Type B pancreatic cell (in vitro differentiated cells): ENCODE data around the gene ANKS1B. TPM values are rescaled to one million over a fixed set of nuclear protein-coding genes. Genes with fewer than 3 reads are reported as not detected.

Experiments used
- DNase-seq: peaks from one replicate; pipeline ENCODE4 v3.0.0; 2021; ENCODE audit warnings: mixed read lengths; ENCODE audit not compliant: unreplicated experiment; ENCODE audit errors: extremely low spot score
- H3K27ac Mint-ChIP-seq: 2 replicates; pipeline ENCODE4 v1.8.0; 2021; ENCODE audit warnings: mild to moderate bottlenecking, mixed read lengths
- H3K27me3 Mint-ChIP-seq: 2 replicates; pipeline ENCODE4 v1.8.0; 2021; ENCODE audit warnings: mixed read lengths
- H3K36me3 Mint-ChIP-seq: 2 replicates; pipeline ENCODE4 v1.8.0; 2021; ENCODE audit warnings: mixed read lengths
- H3K4me1 Mint-ChIP-seq: one replicate; pipeline ENCODE4 v1.8.0; 2021; ENCODE audit warnings: mixed read lengths; ENCODE audit not compliant: unreplicated experiment
- H3K4me3 Mint-ChIP-seq: 2 replicates; pipeline ENCODE4 v1.8.0; 2021; ENCODE audit warnings: mild to moderate bottlenecking, mixed read lengths
- H3K9me3 Mint-ChIP-seq: 2 replicates; pipeline ENCODE4 v1.8.0; 2021; ENCODE audit warnings: mixed read lengths
- CTCF ChIP-seq: fragments of 200-600 bp; sonication (generic); conservative IDR thresholded peaks from 2 replicates; pipeline ENCODE4 v1.5.0; 2021; ENCODE audit warnings: antibody characterized with exemption, mild to moderate bottlenecking
- total RNA-seq: library from RNA; stranded (reverse); gene quantifications from 2 replicates; pipeline ENCODE4 v1.2.1, GENCODE V29; 2021; ENCODE audit warnings: low replicate concordance

The ANKS1B gene
- total RNA-seq, 1 donor from 2014 or later = 4.7 TPM

- H3K27me3 Mint-ChIP-seq = peaks cover 7% of the 10 kb centered on the region
- H3K36me3 Mint-ChIP-seq = no peaks in the 10 kb centered on the region
- no peak for DNase-seq
- H3K4me3 Mint-ChIP-seq = no peak overlapping the region
- no peaks in the 10 kb centered on the region for H3K9me3 Mint-ChIP-seq
- no peak for TF ChIP-seq CTCF
- no peak overlapping the region for H3K27ac Mint-ChIP-seq
- H3K4me1 Mint-ChIP-seq = no peaks in the 10 kb centered on the region
Observed at GRCh38 chr12:98916106-98916505, 1068.6 kb downstream of the ANKS1B start.

GRCh38 chr12:98912401-98912974 is 1072.2 kb downstream of the ANKS1B start:
- no peak overlapping the region for H3K4me3 Mint-ChIP-seq
- H3K27ac Mint-ChIP-seq = no peak overlapping the region
- no peaks in the 10 kb centered on the region for H3K36me3 Mint-ChIP-seq
- TF ChIP-seq CTCF = no peak
- H3K9me3 Mint-ChIP-seq = no peaks in the 10 kb centered on the region
- H3K27me3 Mint-ChIP-seq = peaks cover 3% of the 10 kb centered on the region
- no peaks in the 10 kb centered on the region for H3K4me1 Mint-ChIP-seq
- DNase-seq = no peak

GRCh38 chr12:98911396-98911795 is 1073.3 kb downstream of the ANKS1B start:
- Mint-ChIP-seq H3K4me3 (no peak overlapping the region), H3K4me1 (no peaks in the 10 kb centered on the region), H3K27ac (no peak overlapping the region), H3K9me3 (no peaks in the 10 kb centered on the region), H3K27me3 (peaks cover 3% of the 10 kb centered on the region), H3K36me3 (no peaks in the 10 kb centered on the region)
- no peak for DNase-seq
- no peak for TF ChIP-seq CTCF

GRCh38 chr12:98909746-98910145 is 1075.0 kb downstream of the ANKS1B start:
- TF ChIP-seq CTCF = no peak
- no peaks in the 10 kb centered on the region for H3K4me1 Mint-ChIP-seq
- H3K36me3 Mint-ChIP-seq = no peaks in the 10 kb centered on the region
- H3K27ac Mint-ChIP-seq = no peak overlapping the region
- no peak overlapping the region for H3K4me3 Mint-ChIP-seq
- H3K9me3 Mint-ChIP-seq = no peaks in the 10 kb centered on the region
- H3K27me3 Mint-ChIP-seq = peaks cover 3% of the 10 kb centered on the region
- no peak for DNase-seq

GRCh38 chr12:98908866-98909265 is 1075.9 kb downstream of the ANKS1B start:
- DNase-seq = no peak
- Mint-ChIP-seq H3K27ac (no peak overlapping the region), H3K27me3 (peaks cover 7% of the 10 kb centered on the region), H3K4me3 (no peak overlapping the region), H3K9me3 (no peaks in the 10 kb centered on the region), H3K36me3 (no peaks in the 10 kb centered on the region), H3K4me1 (no peaks in the 10 kb centered on the region)
- TF ChIP-seq CTCF = no peak

GRCh38 chr12:98903875-98904274 is 1080.9 kb downstream of the ANKS1B start:
- TF ChIP-seq CTCF = no peak
- no peaks in the 10 kb centered on the region for H3K9me3 Mint-ChIP-seq
- no peak for DNase-seq
- no peak overlapping the region for H3K27ac Mint-ChIP-seq
- H3K27me3 Mint-ChIP-seq = peaks cover 45% of the 10 kb centered on the region
- H3K36me3 Mint-ChIP-seq = no peaks in the 10 kb centered on the region
- no peak overlapping the region for H3K4me3 Mint-ChIP-seq
- no peaks in the 10 kb centered on the region for H3K4me1 Mint-ChIP-seq
